HG02759 (cell line): ENCODE results near the gene RNASEH2C.
"Not testable (repeated sequence)": the region's sequence is repeated elsewhere in the genome, so short reads cannot be mapped to it uniquely, and the experiment has no call there.

ENCODE experiments used
- ATAC-seq: cut with Tn5 transposase; IDR thresholded peaks from one replicate; pipeline ENCODE4 v1.9.1; 2021; ENCODE audit warnings: mild to moderate bottlenecking, moderate library complexity; ENCODE audit not compliant: unreplicated experiment

Gene RNASEH2C

DNA sequence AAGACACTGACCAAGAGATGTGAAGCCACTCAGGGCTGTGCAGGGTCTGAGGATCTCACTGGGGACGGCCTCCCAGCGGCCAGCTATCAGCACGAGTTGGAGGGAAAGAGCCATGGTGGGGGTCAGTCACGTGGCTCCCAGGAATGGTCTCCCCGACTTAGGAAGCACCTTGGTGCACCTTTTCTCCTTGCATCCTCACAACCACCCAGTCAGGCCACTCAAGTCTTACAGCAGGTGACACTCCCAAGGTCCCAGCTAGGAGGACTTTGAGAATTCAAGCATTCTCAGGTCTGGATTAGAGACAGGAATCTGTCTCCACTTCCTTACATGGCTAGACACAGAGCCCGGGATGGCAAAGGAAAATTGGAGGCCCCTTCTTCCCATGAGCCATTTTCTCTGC lies 2.7 kb downstream of the RNASEH2C start:
- ATAC-seq: no peak

DNA sequence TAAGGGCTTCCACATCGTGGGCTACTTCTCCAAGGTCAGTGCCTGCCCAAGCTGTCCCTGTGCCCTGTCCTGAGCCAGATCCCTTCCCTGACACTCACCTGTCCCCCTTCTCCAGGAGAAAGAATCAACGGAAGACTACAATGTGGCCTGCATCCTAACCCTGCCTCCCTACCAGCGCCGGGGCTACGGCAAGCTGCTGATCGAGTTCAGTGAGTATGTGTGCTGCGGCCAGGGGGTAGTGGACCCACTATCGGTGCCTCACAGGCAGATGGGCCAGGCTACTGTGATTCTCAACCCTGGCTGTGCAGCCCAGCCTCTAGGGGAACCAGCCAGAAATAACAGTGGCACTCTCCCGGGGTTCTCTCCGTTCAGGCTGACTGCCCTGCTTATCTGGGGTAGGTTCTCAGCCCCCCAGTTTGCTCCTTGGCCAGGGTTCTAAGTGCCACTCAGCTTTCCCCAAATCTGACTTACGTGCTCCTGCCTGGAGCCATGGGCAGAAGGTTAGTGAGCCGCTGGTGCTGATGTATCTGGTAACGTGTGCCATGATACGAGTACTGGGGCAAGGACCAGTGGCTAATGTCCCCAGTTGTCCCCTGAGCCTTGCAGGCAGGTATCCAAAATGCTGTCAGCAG lies 3.7 kb downstream of the RNASEH2C start:
- no peak for ATAC-seq

DNA sequence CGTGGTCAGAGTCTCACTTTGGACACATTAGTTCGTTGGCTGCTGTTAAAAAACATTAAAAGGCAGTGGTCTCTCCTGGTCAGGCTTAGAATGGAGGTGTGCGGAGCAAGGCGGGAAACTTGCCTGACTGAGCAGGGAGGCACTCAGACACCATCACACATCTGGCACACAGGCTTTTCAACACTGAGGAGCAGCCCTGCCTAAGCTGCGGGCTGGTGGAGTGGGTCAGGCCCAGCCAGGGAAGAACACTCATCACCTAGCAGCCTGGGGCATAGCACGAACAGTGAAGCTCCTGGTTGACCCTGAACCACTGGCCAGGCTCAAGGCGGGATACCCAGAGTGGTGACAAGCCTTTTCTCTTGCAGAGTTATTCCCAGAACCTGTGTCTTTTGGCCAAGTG lies 4.3 kb downstream of the RNASEH2C start:
- no peak for ATAC-seq

DNA sequence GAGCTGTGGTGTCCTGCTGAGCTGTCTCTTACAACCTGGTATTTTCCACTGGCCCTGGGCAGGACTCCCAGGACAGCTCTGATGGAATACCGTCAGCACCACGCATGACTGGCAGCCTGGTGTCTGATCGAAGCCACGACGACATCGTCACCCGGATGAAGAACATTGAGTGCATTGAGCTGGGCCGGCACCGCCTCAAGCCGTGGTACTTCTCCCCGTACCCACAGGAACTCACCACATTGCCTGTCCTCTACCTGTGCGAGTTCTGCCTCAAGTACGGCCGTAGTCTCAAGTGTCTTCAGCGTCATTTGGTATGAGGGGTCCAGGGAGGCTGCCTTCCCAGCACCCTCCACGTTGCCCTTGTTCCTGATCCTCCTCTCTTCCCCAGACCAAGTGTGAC lies 6.2 kb downstream of the RNASEH2C start:
- no peak for ATAC-seq

DNA sequence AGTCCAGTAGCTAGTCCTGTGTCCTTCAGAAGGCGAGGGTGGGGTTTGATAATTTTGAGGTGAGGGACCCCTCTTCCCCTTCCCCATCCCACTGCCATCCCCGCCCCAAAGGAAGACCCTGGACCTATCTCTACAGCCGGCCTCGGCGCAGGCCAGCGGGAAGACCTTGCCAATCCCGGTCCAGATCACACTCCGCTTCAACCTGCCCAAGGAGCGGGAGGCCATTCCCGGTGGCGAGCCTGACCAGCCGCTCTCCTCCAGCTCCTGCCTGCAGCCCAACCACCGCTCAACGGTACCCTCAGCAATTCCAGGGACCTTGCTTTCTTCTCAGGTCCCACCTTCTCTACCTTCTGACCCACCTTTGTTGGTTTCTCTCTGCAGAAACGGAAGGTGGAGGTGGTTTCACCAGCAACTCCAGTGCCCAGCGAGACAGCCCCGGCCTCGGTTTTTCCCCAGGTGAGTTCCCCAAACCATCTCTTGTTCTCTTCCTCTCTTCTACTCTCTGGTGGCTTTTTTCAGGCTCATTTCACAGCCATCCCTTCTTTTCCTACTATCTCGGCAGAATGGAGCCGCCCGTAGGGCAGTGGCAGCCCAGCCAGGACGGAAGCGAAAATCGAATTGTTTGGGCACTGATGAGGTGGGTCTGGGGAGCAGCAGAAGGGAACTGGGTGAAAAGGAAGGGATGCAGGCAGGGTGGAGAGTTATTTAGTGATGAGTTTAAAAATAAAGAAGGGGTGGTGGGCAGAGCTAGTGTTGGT lies 7.2 kb downstream of the RNASEH2C start:
- ATAC-seq: no peak

DNA sequence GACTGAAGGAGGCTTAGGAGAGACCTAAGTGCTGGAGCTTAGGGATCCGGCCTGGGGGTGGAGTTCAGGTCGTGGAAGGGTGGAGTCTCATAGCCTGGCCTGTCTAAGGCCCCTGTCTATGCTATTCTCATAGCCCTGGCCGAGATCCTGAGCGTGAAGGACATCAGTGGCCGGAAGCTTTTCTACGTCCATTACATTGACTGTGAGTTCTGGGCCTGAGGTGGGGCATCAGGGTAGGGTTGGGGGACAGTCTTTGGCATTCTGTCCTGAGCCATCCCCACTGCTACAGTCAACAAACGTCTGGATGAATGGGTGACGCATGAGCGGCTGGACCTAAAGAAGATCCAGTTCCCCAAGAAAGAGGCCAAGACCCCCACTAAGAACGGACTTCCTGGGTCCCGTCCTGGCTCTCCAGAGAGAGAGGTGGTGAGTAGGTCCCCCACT lies 7.9 kb downstream of the RNASEH2C start:
- no peak for ATAC-seq

DNA sequence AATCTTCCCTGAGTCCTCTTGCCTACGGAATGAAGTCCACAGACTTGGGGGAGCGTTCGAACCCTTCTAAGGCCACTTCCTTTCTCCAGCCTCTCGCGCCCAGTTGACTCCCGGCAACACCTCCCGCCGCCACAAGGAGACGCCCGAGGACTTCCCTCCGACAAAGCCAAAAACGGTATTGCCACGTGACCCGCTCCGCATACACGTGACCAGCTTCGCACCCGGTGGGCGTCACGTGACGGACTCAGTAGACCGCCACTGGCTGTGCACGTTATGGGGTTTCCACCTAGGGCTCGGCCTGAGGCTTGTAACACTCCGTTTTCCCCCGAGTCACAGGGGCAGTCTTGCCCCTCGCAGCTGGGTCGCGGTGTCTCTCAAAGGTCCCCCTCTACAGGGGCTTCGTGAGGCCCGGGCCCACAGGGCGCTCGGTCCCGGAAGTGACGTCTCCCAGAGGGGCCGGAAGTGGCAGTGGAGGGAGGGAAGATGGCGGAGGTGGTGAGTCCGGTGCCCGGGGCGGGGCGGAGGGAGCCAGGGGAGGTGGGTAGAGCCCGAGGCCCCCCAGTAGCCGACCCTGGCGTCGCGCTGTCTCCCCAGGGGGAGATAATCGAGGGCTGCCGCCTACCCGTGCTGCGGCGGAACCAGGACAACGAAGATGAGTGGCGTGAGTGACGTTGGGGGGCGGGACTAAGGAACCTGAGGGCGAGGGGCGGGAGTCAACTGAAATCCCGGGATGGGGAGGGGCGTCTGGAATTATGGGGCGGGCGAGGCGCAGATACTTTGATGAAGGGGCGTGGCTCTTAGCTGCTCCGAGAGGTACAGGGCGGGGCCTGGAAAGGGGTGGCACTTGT lies 8.6 kb downstream of the RNASEH2C start, which contains the start of gene KAT5:
KAT5 (plus strand) TSS at position 468 of the 848 bp plus-strand sequence; CDS start at position 484, 16 bp downstream.
- peak; percentile 87 for ATAC-seq

DNA sequence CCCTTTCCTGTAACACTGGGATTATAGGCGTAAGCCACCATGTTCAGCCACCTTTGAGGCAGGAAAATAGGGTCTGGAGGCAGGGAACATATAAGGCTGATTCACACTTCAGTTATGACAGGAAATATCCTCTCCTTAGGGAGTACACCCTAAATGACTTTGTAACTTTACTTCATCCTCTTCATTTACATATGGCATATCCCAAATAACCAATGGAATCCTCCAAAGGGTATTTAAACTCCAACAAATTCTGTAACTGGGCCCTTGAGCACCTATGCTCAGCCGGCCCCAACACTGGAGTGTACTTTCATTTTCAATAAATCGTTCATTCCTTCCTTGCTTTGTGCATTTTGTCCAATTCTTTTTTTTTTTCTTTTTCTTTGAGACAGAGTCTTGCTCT lies 10.2 kb downstream of the RNASEH2C start:
- no peak for ATAC-seq

DNA sequence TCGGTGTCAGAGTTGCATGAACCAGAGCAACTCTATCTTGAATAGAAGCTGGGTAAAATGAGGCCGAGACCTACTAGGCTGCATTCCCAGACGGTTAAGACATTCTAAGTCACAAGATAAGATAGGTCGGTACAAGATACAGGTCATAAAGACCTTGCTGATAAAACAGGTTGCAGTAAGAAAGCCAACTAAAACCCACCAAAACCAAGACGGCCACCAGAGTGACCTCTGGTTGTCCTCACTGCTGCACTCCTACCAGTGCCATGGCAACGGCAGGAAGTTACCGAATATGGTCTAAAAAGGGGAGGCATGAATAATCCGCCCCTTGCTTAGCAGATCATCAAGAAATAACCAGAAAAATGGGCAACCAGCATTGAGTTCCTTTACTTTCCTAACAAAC lies 10.9 kb downstream of the RNASEH2C start:
- no peak for ATAC-seq

DNA sequence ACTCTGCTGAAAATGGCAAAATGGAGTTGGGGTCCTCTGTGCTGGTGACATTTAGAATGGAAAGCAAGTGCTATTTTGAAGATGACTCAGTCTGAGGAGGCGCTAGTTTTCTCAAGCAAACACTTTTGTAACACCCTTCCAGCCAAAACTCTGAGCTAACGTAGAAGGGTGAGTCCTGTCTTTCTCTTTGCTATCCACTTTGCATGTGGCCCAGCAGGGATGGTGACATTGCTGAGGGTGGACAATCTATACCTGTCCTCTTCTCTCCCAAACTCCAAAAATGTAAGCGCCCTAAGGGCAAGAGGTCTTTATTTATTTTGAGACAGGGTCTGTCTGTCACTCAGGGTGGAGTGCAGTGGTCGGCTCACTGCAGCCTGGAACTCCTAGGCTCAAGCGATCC lies 12.1 kb downstream of the RNASEH2C start:
- ATAC-seq: no peak

DNA sequence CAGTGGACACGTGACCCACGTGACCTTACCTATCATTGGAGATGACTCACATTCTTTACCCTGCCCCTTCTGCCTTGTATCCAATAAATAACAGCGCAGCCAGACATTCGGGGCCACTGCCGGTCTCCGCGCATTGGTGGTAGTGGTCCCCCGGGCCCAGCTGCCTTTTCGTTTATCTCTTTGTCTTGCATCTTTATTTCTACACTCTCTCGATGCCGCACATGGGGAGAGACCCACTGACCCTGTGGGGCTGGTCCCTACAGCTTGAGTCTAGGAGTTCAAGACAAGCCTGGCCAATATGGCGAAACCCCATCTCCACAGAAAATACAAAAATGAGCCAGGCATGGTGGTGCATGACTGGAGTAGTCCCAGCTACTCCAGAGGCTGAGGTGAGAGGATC lies 13.6 kb downstream of the RNASEH2C start:
- ATAC-seq: not testable (repeated sequence)

DNA sequence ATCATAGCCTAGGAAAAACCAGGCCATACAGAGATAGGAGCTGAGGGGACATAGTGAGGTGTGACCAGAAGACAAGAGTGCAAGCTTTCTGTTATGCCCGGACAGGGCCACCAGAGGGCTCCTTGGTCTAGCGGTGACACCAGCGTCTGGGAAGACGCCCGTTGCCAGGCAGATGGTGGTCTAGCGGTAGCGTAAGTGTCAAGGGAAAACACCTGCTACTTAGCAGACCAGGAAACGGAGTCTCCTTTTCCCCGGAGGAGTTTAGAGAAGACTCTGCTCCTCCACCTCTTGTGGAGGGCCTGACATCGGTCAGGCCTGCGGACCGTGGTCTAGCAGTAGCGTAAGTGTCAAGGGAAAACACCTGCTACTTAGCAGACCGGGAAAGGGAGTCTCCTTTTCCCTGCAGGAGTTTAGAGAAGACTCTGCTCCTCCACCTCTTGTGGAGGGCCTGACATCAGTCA lies 14.3 kb downstream of the RNASEH2C start:
- not testable (repeated sequence) for ATAC-seq

DNA sequence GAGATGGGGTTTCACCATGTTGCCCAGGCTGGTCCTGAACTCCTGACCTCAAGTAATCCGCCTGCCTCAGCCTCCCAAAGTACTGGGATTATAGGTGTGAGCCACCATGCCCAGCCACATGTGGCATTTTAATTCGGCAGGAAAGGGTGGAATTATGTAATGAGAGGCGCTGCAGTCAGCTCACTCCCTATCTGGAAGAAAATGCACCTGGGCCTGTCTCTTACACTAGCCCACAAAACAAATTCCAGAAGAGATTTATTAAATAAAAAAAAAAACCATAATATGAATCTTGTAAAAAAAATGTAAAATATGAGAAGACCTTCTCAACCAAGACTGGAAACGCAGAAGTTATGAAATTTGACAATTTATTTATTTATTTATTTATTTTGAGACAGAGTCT lies 16.8 kb downstream of the RNASEH2C start:
- no peak for ATAC-seq

DNA sequence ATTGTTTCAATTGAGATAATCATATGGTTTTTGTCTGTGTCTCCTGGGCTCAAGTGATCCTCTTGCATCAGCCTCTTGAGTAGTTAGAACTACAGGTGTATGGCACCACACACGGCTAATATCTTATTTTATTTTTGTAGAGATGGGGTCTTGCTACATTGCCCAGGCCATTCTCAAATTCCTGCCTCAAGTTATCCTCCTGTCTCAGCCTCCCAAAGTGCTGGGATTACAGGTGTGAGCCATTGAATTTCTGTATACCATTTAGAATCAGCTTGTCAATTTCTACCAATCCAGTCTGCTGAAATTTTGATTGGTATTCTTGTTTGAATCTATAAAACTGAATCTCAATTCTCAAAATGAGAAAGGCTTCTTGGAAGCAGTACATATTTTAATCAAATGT lies 18.9 kb downstream of the RNASEH2C start:
- ATAC-seq: no peak

DNA sequence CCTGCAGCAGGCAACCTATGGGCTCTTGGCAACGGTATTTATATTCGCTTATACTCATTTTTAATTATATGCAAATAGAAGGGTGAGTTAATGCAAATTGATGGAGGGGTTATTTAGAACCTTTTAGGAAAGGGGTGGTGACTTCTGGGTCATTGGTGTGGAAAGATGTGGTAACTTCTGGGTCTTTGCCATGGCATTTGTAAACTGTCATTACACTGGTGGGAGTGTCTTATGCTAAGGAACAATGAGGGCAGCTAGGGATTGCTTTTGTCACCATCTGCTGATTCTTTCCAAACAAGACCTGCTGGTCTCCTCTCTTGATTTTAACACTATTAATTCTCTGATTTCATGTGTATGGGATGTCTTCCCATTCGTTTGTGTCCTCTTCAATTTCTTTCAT lies 20.2 kb downstream of the RNASEH2C start:
- no peak for ATAC-seq

DNA sequence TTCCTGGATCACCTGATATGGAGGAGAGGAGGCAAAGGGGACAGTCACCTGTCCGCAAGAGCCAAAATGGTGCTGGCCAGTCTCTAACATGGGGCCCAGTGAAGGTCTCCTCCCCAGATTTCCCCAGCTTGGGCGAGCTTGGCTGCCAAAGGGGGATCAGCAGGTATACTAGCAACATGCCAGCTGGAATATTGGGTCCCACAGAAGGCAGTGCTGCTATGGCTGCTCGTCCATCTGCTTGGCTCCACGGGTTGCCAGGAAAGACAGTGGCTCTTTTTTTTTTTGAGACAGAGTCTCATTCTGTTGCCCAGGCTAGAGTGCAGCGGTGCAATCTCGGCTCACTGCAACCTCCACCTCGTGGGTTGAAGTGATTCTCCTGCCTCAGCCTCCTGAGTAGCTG lies 21.3 kb downstream of the RNASEH2C start:
- ATAC-seq: no peak

DNA sequence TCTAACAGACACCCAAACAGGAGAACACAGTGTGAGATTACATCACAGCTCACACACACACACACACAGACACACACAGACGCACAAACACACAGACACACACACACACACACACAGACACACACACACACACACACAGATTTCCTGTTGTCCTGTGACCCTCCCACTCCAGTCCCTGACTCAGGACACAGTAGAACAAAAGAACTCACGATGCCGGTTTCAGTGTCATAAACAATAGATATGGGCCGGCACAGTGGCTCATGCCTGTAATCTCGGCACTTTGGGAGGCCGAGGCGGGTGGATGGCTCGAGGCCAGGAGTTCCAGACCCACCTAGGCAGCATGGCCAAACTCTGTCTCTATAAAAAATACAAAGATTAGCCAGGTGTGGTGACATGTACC lies 22.4 kb downstream of the RNASEH2C start:
- no peak for ATAC-seq

DNA sequence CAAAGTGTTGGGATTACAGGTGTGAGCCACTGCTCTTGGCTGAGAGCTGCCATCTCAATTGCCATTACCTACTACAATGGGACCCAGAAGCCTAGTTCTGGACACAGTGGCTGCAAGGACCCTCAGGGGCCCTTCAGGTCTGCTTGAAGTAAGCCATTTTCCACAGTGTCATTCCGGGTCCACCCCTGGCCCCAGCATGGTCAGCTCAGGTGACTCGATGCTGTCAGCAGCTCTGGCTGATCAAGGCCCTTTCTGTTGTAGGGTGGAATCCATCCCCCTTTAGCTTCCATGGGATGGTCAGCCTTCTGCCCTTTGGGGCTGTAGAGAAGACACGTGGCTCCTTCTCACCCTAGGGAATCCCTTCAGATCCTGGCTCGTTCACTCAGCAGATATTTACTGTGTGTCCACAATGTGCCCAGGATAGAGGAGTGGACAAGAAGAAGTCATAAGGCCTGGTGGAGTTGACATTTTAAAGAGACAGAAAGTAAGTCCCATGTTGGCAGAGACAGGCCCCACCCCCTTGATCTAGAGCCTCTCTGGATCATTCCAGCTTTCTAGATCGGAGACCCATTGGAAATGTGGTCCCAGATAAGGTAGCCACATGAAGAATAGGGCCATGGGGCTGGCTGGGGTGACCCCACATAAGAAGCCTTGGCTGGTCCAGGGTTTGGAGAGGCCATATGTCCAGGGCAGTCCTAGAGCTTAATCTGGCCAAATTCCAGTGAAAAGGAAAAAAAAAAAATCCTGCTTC lies 23.6 kb downstream of the RNASEH2C start:
- no peak for ATAC-seq

DNA sequence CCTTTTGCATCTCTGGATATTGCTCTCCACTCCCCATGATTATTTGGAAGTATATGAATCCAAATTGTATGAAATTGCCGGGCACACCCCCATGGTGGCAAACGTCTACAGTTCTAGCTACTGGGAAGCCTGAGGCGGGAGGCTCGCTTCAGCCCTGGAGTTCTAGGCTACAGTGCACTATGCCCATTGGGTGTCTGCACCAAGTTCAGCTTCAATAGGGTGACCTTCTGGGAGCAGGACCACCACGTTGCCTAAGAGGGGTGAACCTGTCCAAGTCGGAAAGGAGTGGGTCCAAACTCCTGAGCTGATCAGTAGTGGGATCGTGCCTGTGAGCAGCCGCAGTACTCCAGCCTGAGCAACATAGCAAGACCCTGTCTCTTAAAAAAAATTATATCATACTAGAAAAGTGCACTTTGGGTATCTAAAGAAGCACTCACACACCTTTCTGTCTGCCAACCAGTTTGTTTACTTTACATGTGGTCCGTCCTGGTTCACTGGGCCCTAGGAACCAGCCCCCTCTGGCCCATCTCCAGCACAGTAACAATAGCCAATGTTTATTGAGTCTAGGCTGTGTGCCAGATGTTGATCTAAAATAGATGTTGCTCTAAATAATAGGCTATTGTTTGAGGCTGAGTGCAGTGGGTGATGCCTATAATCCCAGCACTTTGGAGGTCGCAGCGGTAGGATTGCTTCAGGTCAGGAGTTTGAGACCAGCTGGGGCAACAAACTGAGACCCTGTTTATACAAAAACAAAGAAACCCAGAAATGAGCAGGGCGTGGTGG lies 24.9 kb downstream of the RNASEH2C start:
- no peak for ATAC-seq

DNA sequence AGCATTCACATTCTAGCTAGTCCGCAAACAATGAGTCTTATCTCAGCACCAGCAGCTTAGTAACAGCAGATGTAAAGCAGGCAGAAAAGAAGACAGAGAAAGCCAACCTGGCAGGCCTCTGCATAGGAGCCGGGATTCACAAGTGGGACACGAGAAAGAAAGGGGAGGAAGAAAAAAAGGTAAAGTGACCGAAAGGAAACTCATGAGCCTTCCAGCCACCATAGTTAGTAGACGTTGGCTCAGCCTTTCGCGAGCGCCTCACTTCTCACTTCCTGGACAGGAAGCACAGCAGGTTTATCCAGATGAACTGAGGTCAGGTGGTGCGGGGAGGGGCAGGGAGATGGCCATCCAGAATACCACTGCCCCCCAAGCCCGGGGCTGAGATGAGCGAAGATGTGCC lies 28.2 kb downstream of the RNASEH2C start:
- ATAC-seq: no peak
